ENCODE results near the gene SORCS2.

DNA sequence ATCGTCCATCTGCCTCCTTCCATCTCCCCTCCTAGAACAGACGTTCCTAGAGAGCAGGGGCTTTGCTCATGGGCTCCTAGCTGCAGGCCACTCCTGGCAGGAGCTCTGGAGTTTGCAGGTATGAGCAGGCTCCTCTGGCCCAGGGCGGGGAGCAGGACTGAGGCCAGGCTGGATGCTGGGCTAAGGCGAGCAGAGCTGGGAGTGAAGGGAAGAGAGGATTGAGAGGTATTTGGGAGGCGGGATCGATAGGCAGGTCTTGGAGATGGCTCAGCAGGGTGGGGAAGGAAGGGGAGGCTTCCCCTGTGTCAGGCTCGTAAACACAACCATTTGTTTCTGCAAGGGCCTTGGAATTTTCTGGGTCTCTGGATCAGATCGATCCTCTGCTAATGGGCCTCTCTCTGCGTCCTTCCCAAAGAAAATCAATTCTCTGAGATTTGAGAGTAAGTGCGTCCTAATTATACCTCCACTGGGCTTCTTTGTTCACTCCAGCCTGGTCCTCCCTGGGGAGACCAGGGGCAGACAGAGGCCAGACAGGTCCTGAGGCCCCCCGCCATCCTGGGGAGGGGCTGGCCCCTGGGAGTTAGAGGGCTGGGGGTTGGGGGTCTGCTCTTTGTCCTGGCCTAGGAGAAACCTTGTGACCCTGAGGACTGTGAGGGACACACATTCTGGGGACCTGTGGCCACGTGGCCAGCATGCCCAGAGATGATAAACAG is 337.2 kb downstream of the SORCS2 start:
- TF ChIP-seq, protein P1, sequence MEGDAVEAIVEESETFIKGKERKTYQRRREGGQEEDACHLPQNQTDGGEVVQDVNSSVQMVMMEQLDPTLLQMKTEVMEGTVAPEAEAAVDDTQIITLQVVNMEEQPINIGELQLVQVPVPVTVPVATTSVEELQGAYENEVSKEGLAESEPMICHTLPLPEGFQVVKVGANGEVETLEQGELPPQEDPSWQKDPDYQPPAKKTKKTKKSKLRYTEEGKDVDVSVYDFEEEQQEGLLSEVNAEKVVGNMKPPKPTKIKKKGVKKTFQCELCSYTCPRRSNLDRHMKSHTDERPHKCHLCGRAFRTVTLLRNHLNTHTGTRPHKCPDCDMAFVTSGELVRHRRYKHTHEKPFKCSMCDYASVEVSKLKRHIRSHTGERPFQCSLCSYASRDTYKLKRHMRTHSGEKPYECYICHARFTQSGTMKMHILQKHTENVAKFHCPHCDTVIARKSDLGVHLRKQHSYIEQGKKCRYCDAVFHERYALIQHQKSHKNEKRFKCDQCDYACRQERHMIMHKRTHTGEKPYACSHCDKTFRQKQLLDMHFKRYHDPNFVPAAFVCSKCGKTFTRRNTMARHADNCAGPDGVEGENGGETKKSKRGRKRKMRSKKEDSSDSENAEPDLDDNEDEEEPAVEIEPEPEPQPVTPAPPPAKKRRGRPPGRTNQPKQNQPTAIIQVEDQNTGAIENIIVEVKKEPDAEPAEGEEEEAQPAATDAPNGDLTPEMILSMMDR (IDR thresholded peaks at IDR 0.05): no peak
- TF ChIP-seq EP300 (IDR thresholded peaks at IDR 0.05): no peak
